ENCODE data around the gene FANCC. TPM values are rescaled to one million over a fixed set of nuclear protein-coding genes. Genes with fewer than 3 reads are reported as not detected.

FANCC gene
- total and polyA plus RNA-seq, 2 of the 13 experiments (the other 11 are each of a cell fraction or from before 2014, with no cell fraction given): 7.4 to 8.6 TPM

DNA sequence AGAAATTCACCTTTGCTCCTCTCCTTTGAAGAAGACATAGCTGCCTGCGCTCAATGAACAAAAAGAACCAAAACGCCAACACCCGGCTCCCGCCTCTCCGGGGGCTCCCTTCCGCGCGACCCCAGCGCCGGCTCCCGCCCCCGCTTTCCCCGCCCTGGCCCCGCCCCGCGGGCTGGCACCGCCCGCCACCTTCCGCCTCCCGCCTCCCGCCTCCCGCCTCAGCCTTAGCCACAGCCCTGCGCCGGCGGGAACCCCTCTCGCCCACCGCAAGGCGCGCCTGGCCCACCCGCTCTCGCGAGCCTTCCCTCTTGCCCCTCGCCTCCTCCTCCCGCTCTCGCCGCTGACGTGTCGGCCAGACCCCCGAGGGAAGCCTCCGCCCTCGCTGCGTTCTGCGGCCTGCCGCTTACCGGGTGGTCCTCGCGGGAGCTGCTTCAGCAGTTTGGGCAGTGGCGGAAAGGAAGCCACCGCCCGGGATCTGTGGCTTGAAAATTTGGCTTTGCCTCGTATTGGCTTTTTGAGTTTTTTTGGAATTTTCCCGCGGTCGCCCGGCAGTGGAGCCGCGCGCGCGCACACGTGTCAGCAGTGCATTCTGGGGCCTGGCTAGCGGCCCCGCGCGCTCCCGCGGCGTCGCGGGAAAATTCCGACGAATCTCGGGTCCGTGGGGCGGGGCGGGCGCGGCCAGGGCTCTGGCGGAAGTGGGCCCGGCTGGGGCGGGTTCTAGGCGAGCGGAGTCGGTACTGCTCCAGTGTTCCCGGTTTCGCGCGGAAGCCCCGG, at the start of gene FANCC (continued):
- TF ChIP-seq, protein P1, sequence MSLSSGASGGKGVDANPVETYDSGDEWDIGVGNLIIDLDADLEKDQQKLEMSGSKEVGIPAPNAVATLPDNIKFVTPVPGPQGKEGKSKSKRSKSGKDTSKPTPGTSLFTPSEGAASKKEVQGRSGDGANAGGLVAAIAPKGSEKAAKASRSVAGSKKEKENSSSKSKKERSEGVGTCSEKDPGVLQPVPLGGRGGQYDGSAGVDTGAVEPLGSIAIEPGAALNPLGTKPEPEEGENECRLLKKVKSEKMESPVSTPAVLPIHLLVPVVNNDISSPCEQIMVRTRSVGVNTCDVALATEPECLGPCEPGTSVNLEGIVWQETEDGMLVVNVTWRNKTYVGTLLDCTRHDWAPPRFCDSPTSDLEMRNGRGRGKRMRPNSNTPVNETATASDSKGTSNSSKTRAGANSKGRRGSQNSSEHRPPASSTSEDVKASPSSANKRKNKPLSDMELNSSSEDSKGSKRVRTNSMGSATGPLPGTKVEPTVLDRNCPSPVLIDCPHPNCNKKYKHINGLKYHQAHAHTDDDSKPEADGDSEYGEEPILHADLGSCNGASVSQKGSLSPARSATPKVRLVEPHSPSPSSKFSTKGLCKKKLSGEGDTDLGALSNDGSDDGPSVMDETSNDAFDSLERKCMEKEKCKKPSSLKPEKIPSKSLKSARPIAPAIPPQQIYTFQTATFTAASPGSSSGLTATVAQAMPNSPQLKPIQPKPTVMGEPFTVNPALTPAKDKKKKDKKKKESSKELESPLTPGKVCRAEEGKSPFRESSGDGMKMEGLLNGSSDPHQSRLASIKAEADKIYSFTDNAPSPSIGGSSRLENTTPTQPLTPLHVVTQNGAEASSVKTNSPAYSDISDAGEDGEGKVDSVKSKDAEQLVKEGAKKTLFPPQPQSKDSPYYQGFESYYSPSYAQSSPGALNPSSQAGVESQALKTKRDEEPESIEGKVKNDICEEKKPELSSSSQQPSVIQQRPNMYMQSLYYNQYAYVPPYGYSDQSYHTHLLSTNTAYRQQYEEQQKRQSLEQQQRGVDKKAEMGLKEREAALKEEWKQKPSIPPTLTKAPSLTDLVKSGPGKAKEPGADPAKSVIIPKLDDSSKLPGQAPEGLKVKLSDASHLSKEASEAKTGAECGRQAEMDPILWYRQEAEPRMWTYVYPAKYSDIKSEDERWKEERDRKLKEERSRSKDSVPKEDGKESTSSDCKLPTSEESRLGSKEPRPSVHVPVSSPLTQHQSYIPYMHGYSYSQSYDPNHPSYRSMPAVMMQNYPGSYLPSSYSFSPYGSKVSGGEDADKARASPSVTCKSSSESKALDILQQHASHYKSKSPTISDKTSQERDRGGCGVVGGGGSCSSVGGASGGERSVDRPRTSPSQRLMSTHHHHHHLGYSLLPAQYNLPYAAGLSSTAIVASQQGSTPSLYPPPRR (CRISPR knock-in tag; IDR thresholded peaks at IDR 0.05; ENCODE audit: borderline replicate concordance): no peak; the same call in 1 of the 2 replicates
- TF ChIP-seq, protein P2, sequence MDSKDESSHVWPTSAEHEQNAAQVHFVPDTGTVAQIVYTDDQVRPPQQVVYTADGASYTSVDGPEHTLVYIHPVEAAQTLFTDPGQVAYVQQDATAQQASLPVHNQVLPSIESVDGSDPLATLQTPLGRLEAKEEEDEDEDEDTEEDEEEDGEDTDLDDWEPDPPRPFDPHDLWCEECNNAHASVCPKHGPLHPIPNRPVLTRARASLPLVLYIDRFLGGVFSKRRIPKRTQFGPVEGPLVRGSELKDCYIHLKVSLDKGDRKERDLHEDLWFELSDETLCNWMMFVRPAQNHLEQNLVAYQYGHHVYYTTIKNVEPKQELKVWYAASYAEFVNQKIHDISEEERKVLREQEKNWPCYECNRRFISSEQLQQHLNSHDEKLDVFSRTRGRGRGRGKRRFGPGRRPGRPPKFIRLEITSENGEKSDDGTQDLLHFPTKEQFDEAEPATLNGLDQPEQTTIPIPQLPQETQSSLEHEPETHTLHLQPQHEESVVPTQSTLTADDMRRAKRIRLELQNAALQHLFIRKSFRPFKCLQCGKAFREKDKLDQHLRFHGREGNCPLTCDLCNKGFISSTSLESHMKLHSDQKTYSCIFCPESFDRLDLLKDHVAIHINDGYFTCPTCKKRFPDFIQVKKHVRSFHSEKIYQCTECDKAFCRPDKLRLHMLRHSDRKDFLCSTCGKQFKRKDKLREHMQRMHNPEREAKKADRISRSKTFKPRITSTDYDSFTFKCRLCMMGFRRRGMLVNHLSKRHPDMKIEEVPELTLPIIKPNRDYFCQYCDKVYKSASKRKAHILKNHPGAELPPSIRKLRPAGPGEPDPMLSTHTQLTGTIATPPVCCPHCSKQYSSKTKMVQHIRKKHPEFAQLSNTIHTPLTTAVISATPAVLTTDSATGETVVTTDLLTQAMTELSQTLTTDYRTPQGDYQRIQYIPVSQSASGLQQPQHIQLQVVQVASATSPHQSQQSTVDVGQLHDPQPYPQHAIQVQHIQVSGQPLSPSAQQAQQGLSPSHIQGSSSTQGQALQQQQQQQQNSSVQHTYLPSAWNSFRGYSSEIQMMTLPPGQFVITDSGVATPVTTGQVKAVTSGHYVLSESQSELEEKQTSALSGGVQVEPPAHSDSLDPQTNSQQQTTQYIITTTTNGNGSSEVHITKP (CRISPR knock-in tag; IDR thresholded peaks at IDR 0.05; ENCODE audit: low read depth): no peak
- TF ChIP-seq RFX1 (IDR thresholded peaks at IDR 0.05) (no peak), ZNF7 (CRISPR knock-in tag; IDR thresholded peaks at IDR 0.05) (no peak), HCFC1 (IDR thresholded peaks at IDR 0.05; ENCODE audit: low read depth, low read length) (no peak; the same call in 1 of the 2 replicates), ZNF430 (CRISPR knock-in tag; IDR thresholded peaks at IDR 0.05) (peak; percentile 81), ISX (CRISPR knock-in tag; conservative IDR thresholded peaks at IDR 0.05) (no peak), ZNF558 (CRISPR knock-in tag; IDR thresholded peaks at IDR 0.05; ENCODE audit: borderline replicate concordance) (peak; percentile 32; the same call in 1 of the 2 replicates), ZNF34 (CRISPR knock-in tag; IDR thresholded peaks at IDR 0.05; ENCODE audit: borderline replicate concordance) (0 out of 2 replicates have a peak, but pooled peaks have one; percentile 32)
- TF ChIP-seq, protein P3, sequence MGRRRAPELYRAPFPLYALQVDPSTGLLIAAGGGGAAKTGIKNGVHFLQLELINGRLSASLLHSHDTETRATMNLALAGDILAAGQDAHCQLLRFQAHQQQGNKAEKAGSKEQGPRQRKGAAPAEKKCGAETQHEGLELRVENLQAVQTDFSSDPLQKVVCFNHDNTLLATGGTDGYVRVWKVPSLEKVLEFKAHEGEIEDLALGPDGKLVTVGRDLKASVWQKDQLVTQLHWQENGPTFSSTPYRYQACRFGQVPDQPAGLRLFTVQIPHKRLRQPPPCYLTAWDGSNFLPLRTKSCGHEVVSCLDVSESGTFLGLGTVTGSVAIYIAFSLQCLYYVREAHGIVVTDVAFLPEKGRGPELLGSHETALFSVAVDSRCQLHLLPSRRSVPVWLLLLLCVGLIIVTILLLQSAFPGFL (CRISPR knock-in tag; IDR thresholded peaks at IDR 0.05): no peak
- TF ChIP-seq, protein P4, sequence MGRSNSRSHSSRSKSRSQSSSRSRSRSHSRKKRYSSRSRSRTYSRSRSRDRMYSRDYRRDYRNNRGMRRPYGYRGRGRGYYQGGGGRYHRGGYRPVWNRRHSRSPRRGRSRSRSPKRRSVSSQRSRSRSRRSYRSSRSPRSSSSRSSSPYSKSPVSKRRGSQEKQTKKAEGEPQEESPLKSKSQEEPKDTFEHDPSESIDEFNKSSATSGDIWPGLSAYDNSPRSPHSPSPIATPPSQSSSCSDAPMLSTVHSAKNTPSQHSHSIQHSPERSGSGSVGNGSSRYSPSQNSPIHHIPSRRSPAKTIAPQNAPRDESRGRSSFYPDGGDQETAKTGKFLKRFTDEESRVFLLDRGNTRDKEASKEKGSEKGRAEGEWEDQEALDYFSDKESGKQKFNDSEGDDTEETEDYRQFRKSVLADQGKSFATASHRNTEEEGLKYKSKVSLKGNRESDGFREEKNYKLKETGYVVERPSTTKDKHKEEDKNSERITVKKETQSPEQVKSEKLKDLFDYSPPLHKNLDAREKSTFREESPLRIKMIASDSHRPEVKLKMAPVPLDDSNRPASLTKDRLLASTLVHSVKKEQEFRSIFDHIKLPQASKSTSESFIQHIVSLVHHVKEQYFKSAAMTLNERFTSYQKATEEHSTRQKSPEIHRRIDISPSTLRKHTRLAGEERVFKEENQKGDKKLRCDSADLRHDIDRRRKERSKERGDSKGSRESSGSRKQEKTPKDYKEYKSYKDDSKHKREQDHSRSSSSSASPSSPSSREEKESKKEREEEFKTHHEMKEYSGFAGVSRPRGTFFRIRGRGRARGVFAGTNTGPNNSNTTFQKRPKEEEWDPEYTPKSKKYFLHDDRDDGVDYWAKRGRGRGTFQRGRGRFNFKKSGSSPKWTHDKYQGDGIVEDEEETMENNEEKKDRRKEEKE (IDR thresholded peaks at IDR 0.05): no peak
- TF ChIP-seq, protein P5, sequence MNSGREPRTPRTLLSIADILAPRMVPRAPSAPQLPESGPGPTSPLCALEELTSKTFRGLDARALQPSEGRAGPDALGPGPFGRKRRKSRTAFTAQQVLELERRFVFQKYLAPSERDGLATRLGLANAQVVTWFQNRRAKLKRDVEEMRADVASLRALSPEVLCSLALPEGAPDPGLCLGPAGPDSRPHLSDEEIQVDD (CRISPR knock-in tag; IDR thresholded peaks at IDR 0.05; ENCODE audit: borderline replicate concordance): peak; percentile 41; the same call in 1 of the 2 replicates
- TF ChIP-seq, protein P6, sequence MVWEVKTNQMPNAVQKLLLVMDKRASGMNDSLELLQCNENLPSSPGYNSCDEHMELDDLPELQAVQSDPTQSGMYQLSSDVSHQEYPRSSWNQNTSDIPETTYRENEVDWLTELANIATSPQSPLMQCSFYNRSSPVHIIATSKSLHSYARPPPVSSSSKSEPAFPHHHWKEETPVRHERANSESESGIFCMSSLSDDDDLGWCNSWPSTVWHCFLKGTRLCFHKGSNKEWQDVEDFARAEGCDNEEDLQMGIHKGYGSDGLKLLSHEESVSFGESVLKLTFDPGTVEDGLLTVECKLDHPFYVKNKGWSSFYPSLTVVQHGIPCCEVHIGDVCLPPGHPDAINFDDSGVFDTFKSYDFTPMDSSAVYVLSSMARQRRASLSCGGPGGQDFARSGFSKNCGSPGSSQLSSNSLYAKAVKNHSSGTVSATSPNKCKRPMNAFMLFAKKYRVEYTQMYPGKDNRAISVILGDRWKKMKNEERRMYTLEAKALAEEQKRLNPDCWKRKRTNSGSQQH (CRISPR knock-in tag; IDR thresholded peaks at IDR 0.05; ENCODE audit: low read depth): no peak
